ENCODE results near the gene ICOS.
"Not testable (repeated sequence)": the region's sequence is repeated elsewhere in the genome, so short reads cannot be mapped to it uniquely, and the experiment has no call there.

Gene ICOS

DNA sequence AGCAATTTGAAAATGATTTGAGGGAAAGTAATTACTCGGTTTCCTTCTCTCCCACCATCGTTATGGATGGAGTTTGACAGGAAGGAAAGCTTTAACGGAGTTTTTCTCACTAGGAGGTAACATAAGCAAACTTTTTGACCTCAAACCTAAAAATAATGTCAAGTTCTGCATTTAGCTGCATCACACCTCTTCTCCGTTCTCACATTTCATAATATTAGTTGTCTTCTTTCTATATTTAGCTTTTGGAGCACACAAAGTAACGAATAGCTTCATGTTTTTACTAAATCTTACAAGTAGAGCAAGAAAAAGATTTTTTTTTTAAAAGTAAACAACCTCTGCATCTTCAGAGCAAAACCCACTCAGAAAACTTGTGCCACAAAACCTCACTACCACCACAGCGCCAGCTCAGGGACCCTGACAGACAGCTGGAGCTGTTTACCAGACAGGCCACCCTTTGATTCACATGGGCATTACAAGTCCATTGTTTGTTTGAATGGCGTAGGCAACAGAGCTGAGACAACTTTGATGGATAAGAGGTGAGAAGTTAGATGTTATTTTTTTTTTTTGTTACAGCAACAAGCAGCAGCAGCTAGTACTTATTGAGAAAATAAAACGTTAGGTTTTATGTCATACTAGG, 21.9 kb upstream of the ICOS start:
- TF ChIP-seq, protein P1, sequence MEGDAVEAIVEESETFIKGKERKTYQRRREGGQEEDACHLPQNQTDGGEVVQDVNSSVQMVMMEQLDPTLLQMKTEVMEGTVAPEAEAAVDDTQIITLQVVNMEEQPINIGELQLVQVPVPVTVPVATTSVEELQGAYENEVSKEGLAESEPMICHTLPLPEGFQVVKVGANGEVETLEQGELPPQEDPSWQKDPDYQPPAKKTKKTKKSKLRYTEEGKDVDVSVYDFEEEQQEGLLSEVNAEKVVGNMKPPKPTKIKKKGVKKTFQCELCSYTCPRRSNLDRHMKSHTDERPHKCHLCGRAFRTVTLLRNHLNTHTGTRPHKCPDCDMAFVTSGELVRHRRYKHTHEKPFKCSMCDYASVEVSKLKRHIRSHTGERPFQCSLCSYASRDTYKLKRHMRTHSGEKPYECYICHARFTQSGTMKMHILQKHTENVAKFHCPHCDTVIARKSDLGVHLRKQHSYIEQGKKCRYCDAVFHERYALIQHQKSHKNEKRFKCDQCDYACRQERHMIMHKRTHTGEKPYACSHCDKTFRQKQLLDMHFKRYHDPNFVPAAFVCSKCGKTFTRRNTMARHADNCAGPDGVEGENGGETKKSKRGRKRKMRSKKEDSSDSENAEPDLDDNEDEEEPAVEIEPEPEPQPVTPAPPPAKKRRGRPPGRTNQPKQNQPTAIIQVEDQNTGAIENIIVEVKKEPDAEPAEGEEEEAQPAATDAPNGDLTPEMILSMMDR (IDR thresholded peaks at IDR 0.05; ENCODE audit: insufficient read depth, missing control alignments): no peak

DNA sequence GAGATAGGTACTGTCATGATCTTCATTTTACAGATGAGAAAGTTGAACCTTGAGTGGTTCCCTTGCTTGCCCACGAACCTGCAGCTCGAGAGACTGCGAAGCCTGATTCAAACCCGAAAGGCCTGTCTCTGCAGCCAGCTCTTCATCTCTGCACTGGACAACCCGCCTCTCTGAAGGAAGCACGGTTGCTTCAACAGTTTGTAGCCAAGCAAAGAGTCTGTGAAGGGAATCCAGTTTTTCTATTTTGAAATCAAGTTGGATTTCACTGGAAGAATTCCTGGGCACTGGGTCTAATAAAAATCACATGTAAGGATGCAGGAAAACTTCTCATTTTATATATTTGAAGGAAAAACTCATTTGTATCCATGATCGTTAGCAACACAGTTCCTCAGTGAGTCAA, 21.3 kb upstream of the ICOS start:
- FAIRE-seq (no peak), DNase-seq (ENCODE audit: insufficient read length, low spot score) (no peak)
- TF ChIP-seq, protein P1 (IDR thresholded peaks at IDR 0.05; ENCODE audit: insufficient read depth, missing control alignments): no peak

More for the DNA sequence above, 21.9 kb upstream of the ICOS start:
- DNase-seq (ENCODE audit: insufficient read length, low spot score) (no peak), FAIRE-seq (no peak)

DNA sequence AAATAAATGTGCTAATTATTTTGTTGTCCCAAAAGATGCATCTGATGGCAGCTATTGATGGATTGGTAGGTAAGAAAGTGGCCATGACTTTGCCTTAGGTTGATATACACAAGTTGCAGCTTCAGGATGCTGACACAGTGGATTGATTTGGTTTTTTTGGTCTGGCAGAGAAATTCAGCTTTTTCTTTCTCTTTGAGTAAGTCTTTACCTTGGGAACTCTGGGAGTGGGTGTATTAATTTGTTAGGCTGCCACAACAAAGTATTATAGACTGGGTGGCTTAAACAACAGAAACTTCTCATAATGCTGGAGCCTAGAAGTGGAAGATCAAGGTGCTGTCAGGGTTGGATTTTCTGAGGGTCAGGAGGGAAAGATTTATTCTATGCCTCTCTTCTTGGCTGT, 19.8 kb upstream of the ICOS start:
- DNase-seq (ENCODE audit: insufficient read length, low spot score) (no peak), FAIRE-seq (no peak)
- TF ChIP-seq, protein P1 (IDR thresholded peaks at IDR 0.05; ENCODE audit: insufficient read depth, missing control alignments): no peak

DNA sequence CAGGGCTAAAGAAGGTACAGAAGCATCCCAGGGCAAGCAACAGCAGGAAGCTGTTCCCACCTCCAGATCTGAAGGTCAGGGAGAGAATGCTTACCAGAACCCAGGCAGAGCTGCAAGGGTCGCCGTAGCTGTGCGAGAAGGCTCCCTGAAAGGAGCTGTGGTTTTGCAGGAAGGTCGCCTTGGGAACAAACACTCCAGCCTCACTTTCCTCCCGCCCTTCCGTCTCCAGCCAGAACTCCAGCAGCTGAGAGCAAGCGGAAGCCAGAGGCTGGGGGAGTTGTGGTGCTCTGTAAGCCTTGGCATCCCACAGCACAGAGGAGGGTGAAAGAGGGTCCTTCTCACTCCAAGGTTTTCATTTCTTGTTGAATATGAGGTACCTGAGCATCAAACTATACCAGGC, 18.3 kb upstream of the ICOS start:
- DNase-seq (ENCODE audit: insufficient read length, low spot score) (no peak), FAIRE-seq (no peak)
- TF ChIP-seq, protein P1 (IDR thresholded peaks at IDR 0.05; ENCODE audit: insufficient read depth, missing control alignments): no peak

DNA sequence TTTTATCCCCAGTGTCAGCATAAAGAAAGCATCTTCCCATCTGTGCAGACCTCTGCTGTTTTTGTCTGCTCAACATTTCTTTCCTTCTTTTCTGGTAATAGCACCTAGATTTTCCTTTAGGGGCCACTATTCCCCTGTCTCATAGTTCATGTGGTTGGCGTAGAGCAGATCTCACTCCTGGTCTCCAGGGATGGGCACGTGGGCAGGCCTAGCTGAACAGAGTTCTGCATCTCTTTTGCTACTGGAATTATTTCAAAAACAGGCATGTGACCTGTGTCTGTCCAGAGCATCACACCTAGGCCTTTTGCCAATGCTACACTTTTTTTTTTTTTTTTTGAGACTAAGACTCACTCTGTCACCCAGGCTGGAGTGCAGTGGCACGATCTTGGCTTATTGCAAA, 17.7 kb upstream of the ICOS start:
- no peak for FAIRE-seq

DNA sequence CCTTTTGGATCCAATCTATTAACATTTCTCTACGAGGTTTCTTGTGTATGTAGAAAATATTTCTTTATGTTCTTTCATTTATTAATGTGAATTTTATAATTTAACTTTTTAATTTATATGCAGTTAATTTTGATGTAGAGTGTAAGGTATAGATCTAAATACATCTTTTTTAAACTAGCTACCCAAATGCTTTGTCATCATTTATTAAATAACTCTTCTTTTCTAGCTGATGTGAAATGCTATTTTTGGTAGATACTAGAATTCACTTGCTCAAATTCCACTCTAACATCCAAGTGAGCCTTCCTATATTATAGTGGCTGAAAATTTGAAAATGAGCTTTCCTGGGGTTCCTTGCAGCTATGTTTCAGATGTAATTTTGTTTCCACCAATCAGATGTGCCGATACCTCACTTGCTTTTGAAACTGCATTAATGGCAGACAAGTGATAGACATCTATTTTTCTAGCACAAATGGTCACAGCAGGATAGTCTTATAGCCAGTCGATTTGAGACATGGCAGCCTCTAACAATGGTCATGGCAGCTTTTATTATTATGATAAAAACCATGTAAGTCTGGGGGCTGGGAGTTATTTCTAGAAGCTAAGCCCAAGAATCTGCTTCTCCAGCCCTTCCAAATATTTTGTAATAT, 10.9 kb upstream of the ICOS start:
- FAIRE-seq (no peak), DNase-seq (ENCODE audit: insufficient read length, low spot score) (no peak)
- TF ChIP-seq, protein P1 (IDR thresholded peaks at IDR 0.05; ENCODE audit: insufficient read depth, missing control alignments): no peak

More for the DNA sequence above, 17.7 kb upstream of the ICOS start:
- TF ChIP-seq, protein P1 (IDR thresholded peaks at IDR 0.05; ENCODE audit: insufficient read depth, missing control alignments): no peak
- no peak for DNase-seq (ENCODE audit: insufficient read length, low spot score)

DNA sequence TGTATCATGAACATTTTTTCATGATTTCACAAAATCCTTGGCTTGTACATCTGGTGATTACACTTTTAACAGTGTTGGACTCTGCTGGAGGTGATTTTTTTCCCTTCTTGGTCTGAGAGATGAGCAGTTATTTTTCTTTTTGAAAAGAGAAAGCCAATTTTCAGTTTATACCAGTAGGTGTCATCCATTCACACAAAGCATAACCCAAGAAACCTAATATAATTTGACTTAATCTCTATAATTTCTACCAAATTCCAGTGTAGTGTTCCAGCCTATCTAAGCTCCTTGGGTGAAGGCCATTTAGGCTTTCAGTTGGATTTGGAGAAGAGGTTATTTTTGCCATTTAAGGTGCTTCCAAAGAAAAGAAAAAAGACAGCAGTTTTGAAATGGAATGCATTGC, 7.7 kb upstream of the ICOS start:
- TF ChIP-seq, protein P1 (IDR thresholded peaks at IDR 0.05; ENCODE audit: insufficient read depth, missing control alignments): peak; percentile 25
- no peak for DNase-seq (ENCODE audit: insufficient read length, low spot score)
- no peak for FAIRE-seq

DNA sequence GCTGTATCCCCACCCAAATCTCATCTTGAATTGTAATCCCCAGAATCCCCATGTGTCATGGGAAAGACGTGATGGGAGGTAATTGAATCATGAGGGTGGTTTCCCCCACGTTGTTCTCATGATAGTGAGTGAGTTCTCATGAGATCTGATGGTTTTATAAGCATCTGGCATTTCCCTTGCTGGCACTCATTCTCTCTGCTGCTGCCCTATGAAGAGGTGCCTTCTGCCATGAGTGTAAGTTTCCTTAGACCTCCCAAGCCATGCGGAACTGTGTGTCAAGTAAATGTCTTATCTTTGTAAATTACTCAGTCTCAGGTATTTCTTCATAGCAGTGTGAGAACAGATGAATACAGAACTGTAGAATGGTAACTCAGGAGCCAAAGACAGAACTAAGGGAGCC, 5.3 kb upstream of the ICOS start:
- not testable (repeated sequence) for FAIRE-seq; DNase-seq (ENCODE audit: insufficient read length, low spot score)
